ENCODE measurements around the gene SLC35G6. TPM values are rescaled to one million over a fixed set of nuclear protein-coding genes. Genes with fewer than 3 reads are reported as not detected.
A peak's percentile ranks its signal among the peaks of the same experiment; 100 is the strongest.

SLC35G6 gene
- total RNA-seq, 1 donor from 2014 or later = not detected

DNA sequence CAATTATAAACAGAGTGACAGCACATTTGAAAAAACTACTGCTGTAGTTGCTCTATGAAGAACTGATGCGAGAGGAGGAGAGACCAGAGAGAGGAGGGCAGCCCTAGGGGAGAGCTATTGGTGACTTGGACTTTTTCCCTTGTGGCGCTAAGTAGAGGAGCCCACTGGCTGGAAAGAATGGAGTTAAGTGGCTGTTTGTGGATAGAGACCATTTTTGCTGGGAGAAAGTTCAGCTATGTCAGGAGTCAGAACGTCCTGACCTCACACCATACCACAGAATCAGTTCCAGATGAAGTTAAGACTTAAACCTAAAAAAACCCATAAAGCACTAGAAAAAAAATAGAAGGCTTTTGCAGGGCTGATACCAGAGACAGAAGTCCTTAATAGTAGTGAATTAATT lies 4.9 kb downstream of the SLC35G6 start:
- H3K4me3 Mint-ChIP-seq = peak overlapping the region; percentile 96
- H3K9ac ChIP-seq = no peak overlapping the region
- peaks cover 6% of the 10 kb centered on the region for H3K27me3 Mint-ChIP-seq (ENCODE audit: insufficient read depth, low read depth)
- no peaks in the 10 kb centered on the region for H3K9me3 ChIP-seq (ENCODE audit: low read depth)
- peak overlapping the region; percentile 60 for H3K4me3 ChIP-seq
- no peak overlapping the region for H3K27ac Mint-ChIP-seq
- no peaks in the 10 kb centered on the region for H3K36me3 ChIP-seq
- peaks cover 66% of the 10 kb centered on the region for H3K79me2 ChIP-seq (ENCODE audit: low read depth)
- peaks cover 21% of the 10 kb centered on the region for H3F3A ChIP-seq (ENCODE audit: low read depth)
- H3K27me3 ChIP-seq = no peaks in the 10 kb centered on the region
- H3K4me1 ChIP-seq = peaks cover 23% of the 10 kb centered on the region
- H3K9me3 Mint-ChIP-seq = no peaks in the 10 kb centered on the region
- H2AFZ ChIP-seq (replicated peaks) = no peak overlapping the region
- H3K27ac ChIP-seq = no peak overlapping the region
- peak; percentile 24 for DNase-seq (ENCODE audit: low spot score)
- H3K4me2 ChIP-seq = peak overlapping the region; percentile 99
- peaks cover 65% of the 10 kb centered on the region for H4K20me1 ChIP-seq (ENCODE audit: low read depth)
- no peak for TF ChIP-seq EZH2phosphoT487 (IDR thresholded peaks at IDR 0.05)
- TF ChIP-seq, protein P1, sequence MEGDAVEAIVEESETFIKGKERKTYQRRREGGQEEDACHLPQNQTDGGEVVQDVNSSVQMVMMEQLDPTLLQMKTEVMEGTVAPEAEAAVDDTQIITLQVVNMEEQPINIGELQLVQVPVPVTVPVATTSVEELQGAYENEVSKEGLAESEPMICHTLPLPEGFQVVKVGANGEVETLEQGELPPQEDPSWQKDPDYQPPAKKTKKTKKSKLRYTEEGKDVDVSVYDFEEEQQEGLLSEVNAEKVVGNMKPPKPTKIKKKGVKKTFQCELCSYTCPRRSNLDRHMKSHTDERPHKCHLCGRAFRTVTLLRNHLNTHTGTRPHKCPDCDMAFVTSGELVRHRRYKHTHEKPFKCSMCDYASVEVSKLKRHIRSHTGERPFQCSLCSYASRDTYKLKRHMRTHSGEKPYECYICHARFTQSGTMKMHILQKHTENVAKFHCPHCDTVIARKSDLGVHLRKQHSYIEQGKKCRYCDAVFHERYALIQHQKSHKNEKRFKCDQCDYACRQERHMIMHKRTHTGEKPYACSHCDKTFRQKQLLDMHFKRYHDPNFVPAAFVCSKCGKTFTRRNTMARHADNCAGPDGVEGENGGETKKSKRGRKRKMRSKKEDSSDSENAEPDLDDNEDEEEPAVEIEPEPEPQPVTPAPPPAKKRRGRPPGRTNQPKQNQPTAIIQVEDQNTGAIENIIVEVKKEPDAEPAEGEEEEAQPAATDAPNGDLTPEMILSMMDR (IDR thresholded peaks at IDR 0.05) = no peak
- no peak for TF ChIP-seq EZH2 (IDR thresholded peaks at IDR 0.05)
- peaks cover 27% of the 10 kb centered on the region for H3K36me3 Mint-ChIP-seq
- peaks cover 65% of the 10 kb centered on the region for H3K4me1 Mint-ChIP-seq

DNA sequence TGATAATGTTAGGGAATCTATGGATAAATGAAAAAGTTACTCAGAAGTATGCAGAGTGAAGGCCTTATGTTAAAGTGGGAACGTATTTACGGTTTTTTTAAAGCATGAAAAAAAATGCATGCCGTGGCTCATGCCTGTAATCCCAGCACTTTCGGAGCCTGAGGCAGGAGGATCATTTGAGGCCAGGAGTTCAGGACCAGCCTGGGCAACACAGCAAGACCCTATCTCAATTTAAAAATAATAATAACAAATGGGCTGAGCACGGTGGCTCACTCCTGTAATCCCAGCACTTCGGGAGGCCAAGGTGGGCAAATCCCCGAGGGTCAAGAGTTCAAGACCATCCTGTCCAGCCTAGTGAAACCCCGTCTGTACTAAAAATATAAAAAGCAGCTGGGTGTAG lies 8.9 kb downstream of the SLC35G6 start:
- DNase-seq (ENCODE audit: low spot score) = no peak
- Mint-ChIP-seq H3K9me3 (no peaks in the 10 kb centered on the region), H3K27me3 (ENCODE audit: insufficient read depth, low read depth) (peaks cover 6% of the 10 kb centered on the region), H3K36me3 (peaks cover 36% of the 10 kb centered on the region), H3K4me1 (peaks cover 44% of the 10 kb centered on the region), H3K27ac (no peak overlapping the region), H3K4me3 (no peak overlapping the region)
- Histone ChIP-seq H2AFZ (replicated peaks) (no peak overlapping the region), H3K4me2 (no peak overlapping the region), H3K9ac (no peak overlapping the region), H3K4me1 (peaks cover 26% of the 10 kb centered on the region), H3K36me3 (no peaks in the 10 kb centered on the region), H3K27me3 (no peaks in the 10 kb centered on the region), H3F3A (ENCODE audit: low read depth) (peaks cover 22% of the 10 kb centered on the region), H4K20me1 (ENCODE audit: low read depth) (peaks cover 100% of the 10 kb centered on the region), H3K27ac (no peak overlapping the region), H3K9me3 (ENCODE audit: low read depth) (no peaks in the 10 kb centered on the region), H3K4me3 (no peak overlapping the region), H3K79me2 (ENCODE audit: low read depth) (peaks cover 100% of the 10 kb centered on the region)
- TF ChIP-seq EZH2 (IDR thresholded peaks at IDR 0.05) (no peak), EZH2phosphoT487 (IDR thresholded peaks at IDR 0.05) (no peak)
- TF ChIP-seq, protein P1 (IDR thresholded peaks at IDR 0.05) = no peak

DNA sequence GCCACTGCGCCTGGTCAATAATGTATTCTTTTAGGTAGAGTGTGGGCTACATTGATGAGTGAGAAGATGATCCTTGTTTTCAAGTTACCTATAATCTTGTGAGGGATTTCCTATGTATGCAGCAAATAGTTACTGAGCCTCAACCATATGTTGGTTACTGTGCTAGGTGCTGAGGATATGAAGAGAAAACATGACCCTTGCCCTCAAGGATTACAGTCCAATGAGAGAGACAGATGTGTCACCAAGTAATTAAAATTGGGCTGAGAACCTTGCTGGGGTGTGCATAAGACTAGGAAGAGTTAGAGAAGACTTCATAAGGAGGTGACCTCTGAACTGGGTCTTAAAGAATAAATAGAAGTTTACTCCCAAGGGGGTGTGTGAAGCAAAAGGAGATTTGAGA lies 10.3 kb downstream of the SLC35G6 start:
- H3K36me3 Mint-ChIP-seq = peaks cover 40% of the 10 kb centered on the region
- Histone ChIP-seq H3K36me3 (no peaks in the 10 kb centered on the region), H3K79me2 (ENCODE audit: low read depth) (peaks cover 94% of the 10 kb centered on the region), H3K9ac (no peak overlapping the region), H3K27me3 (no peaks in the 10 kb centered on the region), H3K4me3 (no peak overlapping the region), H4K20me1 (ENCODE audit: low read depth) (peaks cover 98% of the 10 kb centered on the region), H2AFZ (replicated peaks) (no peak overlapping the region), H3K27ac (no peak overlapping the region), H3K4me1 (peaks cover 21% of the 10 kb centered on the region), H3K9me3 (ENCODE audit: low read depth) (no peaks in the 10 kb centered on the region), H3F3A (ENCODE audit: low read depth) (peaks cover 20% of the 10 kb centered on the region), H3K4me2 (no peak overlapping the region)
- H3K27me3 Mint-ChIP-seq (ENCODE audit: insufficient read depth, low read depth) = peaks cover 7% of the 10 kb centered on the region
- H3K27ac Mint-ChIP-seq = no peak overlapping the region
- no peak overlapping the region for H3K4me3 Mint-ChIP-seq
- H3K9me3 Mint-ChIP-seq = no peaks in the 10 kb centered on the region
- TF ChIP-seq, protein P1 (IDR thresholded peaks at IDR 0.05) = no peak
- TF ChIP-seq EZH2phosphoT487 (IDR thresholded peaks at IDR 0.05) (no peak), EZH2 (IDR thresholded peaks at IDR 0.05) (no peak)
- DNase-seq (ENCODE audit: low spot score) = no peak
- peaks cover 33% of the 10 kb centered on the region for H3K4me1 Mint-ChIP-seq
